ENCODE measurements around the gene UBLCP1.

The UBLCP1 gene

DNA sequence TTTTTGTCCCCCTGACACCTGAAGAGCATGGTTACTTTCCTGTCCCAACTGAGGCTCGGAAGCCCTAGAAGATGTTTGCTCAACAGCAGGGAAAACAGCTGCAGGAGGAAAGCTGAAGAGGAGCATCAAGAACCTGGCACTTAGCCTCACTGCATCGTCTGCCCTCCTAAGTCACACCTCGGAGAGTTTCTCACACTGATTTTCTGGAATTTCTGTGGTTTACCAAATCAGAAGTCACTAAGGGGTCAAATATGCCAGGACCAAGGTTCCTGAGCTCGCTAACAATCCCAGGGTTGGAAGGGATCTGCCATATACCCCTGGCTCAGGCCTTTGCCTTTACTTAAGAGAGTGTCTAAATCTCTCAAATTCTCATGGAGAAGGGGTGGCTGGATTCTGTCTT is 61.9 kb downstream of the UBLCP1 start:
- H3K27ac ChIP-seq (replicated peaks) = no peak overlapping the region
- H3K27me3 ChIP-seq (ENCODE audit: insufficient read depth, poor library complexity, severe bottlenecking) = no peaks in the 10 kb centered on the region
- TF ChIP-seq REST (IDR thresholded peaks at IDR 0.05; ENCODE audit: insufficient replicate concordance, low read depth) (no peak), GABPA (IDR thresholded peaks at IDR 0.05; ENCODE audit: low read depth) (no peak), SPI1 (IDR thresholded peaks at IDR 0.05; ENCODE audit: borderline replicate concordance, low read depth) (no peak), POLR2AphosphoS5 (IDR thresholded peaks at IDR 0.05; ENCODE audit: low read depth) (no peak)
- TF ChIP-seq, protein P1, sequence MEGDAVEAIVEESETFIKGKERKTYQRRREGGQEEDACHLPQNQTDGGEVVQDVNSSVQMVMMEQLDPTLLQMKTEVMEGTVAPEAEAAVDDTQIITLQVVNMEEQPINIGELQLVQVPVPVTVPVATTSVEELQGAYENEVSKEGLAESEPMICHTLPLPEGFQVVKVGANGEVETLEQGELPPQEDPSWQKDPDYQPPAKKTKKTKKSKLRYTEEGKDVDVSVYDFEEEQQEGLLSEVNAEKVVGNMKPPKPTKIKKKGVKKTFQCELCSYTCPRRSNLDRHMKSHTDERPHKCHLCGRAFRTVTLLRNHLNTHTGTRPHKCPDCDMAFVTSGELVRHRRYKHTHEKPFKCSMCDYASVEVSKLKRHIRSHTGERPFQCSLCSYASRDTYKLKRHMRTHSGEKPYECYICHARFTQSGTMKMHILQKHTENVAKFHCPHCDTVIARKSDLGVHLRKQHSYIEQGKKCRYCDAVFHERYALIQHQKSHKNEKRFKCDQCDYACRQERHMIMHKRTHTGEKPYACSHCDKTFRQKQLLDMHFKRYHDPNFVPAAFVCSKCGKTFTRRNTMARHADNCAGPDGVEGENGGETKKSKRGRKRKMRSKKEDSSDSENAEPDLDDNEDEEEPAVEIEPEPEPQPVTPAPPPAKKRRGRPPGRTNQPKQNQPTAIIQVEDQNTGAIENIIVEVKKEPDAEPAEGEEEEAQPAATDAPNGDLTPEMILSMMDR (IDR thresholded peaks at IDR 0.05; ENCODE audit: insufficient read depth, low read length) = no peak
- no peak overlapping the region for H3K4me3 ChIP-seq (replicated peaks; ENCODE audit: insufficient read depth, low read length)
- DNase-seq (ENCODE audit: low read depth in 1 of 2, low spot score in 1 of 2) = no peak

DNA sequence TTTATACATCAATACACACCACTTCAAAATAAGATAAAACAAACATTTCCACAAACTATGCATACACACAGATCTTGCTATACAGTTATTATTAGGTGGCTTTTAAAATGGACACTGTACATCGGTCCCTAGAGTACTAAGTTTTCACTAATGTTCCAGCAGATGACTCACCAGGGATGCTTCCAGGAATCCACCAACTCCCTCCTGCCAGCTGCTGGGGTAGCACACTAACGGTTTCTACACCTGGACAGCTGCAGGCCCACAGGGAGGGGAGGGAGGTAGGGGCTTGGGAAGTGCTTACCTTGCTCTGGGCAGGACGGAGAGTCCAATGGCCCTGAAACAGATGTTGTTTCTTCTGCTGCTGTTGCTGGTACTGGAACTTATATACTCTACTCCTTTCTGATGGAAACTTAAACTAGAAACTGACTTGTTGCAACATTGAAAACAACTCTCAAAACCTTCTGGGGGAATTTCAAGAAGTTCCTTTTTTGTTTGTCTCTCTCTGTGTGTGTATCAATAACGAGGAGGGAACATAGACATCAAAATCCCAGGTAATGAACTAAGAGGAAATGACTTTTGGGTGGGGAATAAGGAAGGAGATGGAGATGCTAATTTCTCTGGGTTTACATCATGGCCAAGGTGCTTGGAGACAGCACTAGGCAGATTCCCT is 67.2 kb downstream of the UBLCP1 start, which contains the start of gene IL12B:
Gene IL12B, minus strand, starts transcription at position 357 of the 670 bp plus-strand sequence. CDS start 3,705 bp downstream, outside the sequence.
- TF ChIP-seq, protein P1 (IDR thresholded peaks at IDR 0.05; ENCODE audit: insufficient read depth, low read length) = no peak
- no peak for TF ChIP-seq REST (IDR thresholded peaks at IDR 0.05; ENCODE audit: insufficient replicate concordance, low read depth)
- no peak for TF ChIP-seq SPI1 (IDR thresholded peaks at IDR 0.05; ENCODE audit: borderline replicate concordance, low read depth)
- TF ChIP-seq POLR2AphosphoS5 (IDR thresholded peaks at IDR 0.05; ENCODE audit: low read depth) = no peak
- no peak for TF ChIP-seq GABPA (IDR thresholded peaks at IDR 0.05; ENCODE audit: low read depth)
- Histone ChIP-seq H3K27ac (replicated peaks) (no peak within 1 kb of the TSS), H3K27me3 (ENCODE audit: insufficient read depth, poor library complexity, severe bottlenecking) (no peaks in the 10 kb centered on the region), H3K4me3 (replicated peaks; ENCODE audit: insufficient read depth, low read length) (peak within 1 kb of the TSS; percentile 45)
- no peak for DNase-seq (ENCODE audit: low read depth in 1 of 2, low spot score in 1 of 2)

GRCh38 chr5:159331093-159331973 is 68.2 kb downstream of the UBLCP1 start:
- H3K27ac ChIP-seq (replicated peaks) = peak overlapping the region; percentile 42
- peak in 1 of 2 experiments; percentile 57 for DNase-seq (ENCODE audit: low read depth in 1 of 2, low spot score in 1 of 2)
- peak overlapping the region; percentile 45 for H3K4me3 ChIP-seq (replicated peaks; ENCODE audit: insufficient read depth, low read length)
- no peaks in the 10 kb centered on the region for H3K27me3 ChIP-seq (ENCODE audit: insufficient read depth, poor library complexity, severe bottlenecking)
- no peak for TF ChIP-seq REST (IDR thresholded peaks at IDR 0.05; ENCODE audit: insufficient replicate concordance, low read depth)
- no peak for TF ChIP-seq GABPA (IDR thresholded peaks at IDR 0.05; ENCODE audit: low read depth)
- TF ChIP-seq POLR2AphosphoS5 (IDR thresholded peaks at IDR 0.05; ENCODE audit: low read depth) = no peak
- TF ChIP-seq, protein P1 (IDR thresholded peaks at IDR 0.05; ENCODE audit: insufficient read depth, low read length) = peak; percentile 44
- TF ChIP-seq SPI1 (IDR thresholded peaks at IDR 0.05; ENCODE audit: borderline replicate concordance, low read depth) = peak; percentile 35; the same call in 1 of the 2 replicates
